Adrenal gland (tissue), 12 donors: ENCODE results near the gene SCN8A. TPM values are rescaled to one million over a fixed set of nuclear protein-coding genes. Genes with fewer than 3 reads are reported as not detected.

Experiments used
- DNase-seq, 7 donors: peaks; one replicate each; pipeline ENCODE4 v3.0.0-alpha.2; 2019 to 2020
- H3K27ac ChIP-seq, 5 donors: fragments of 200-600 bp; sonication (generic) in 4 of 5; 1 replicate in 3 of 5; 2 replicates in 2 of 5; pipeline versions ENCODE4 v1.5.1 to v1.8.0; 2016 to 2020; ENCODE audit warnings: mild to moderate bottlenecking in 1 of 5
- H3K27me3 ChIP-seq: fragments of 200-600 bp; 2 replicates; pipeline ENCODE4 v1.8.0; 2021
- H3K36me3 ChIP-seq, 2 donors: fragments of 200-600 bp; replicated peaks in 1 of 2; 1 replicate in 1 of 2; 2 replicates in 1 of 2; pipeline versions ENCODE4 v1.5.1 to v1.8.0; 2018 to 2022
- H3K4me1 ChIP-seq, 2 donors: fragments of 200-600 bp; replicated peaks in 1 of 2; 1 replicate in 1 of 2; 2 replicates in 1 of 2; pipeline versions ENCODE4 v1.5.1 to v1.8.0; 2018 to 2021
- H3K4me3 ChIP-seq, 4 donors: fragments of 200-600 bp; sonication (generic) in 3 of 4; one replicate each; pipeline ENCODE4 v1.5.1; 2016 to 2018
- H3K9me3 ChIP-seq, 3 donors: fragments of 200-600 bp; sonication (generic) in 1 of 3; replicated peaks in 1 of 3; 1 replicate in 2 of 3; 2 replicates in 1 of 3; pipeline versions ENCODE4 v1.5.1 to v1.8.0; 2016 to 2021
- CTCF ChIP-seq, 6 experiments: fragments of 450-650 bp in 4 of 6; fragments of 200-600 bp in 2 of 6; sonication (generic) in 1 of 6; IDR thresholded peaks; 1 replicate in 5 of 6; 2 replicates in 1 of 6; pipeline versions ENCODE4 v1.5.1 to v1.8.0; 2016 to 2021; ENCODE audit warnings: antibody characterized with exemption in 6 of 6, mild to moderate bottlenecking in 2 of 6, moderate library complexity in 1 of 6
- POLR2A ChIP-seq, 2 donors: fragments of 450-650 bp; IDR thresholded peaks; one replicate each; pipeline ENCODE4 v1.6.1; 2017; ENCODE audit warnings: antibody characterized with exemption in 2 of 2, mild to moderate bottlenecking in 2 of 2, moderate library complexity in 1 of 2
- WGBS, 4 donors: extraction: QIAGEN DNeasy Blood & Tissue Kit in 2 of 4; methylation state at CpG; one replicate each; pipeline versions ENCODE4 v1.1.5 to v1.1.7; 2013 to 2017; 5-methylcytosine and 5-hydroxymethylcytosine counted together
- intact Hi-C, 2 donors: fragments of 100-400 bp; cut with DNase I; formaldehyde crosslinking; loops; one replicate each; pipeline versions ENCODE4 v1.14.1 to v1.15.0; 2022 to 2023
- polyA plus RNA-seq, 3 donors: library from polyadenylated mRNA; stranded (reverse); fragments of 200-250 nt in 2 of 3; fragments of 350-450 nt in 1 of 3; fragmentation: Illumina TruSeq in 1 of 3; extraction: RNeasy Lipid Tissue Mini Kit (QIAGEN cat#74804) in 1 of 3; gene quantifications; one replicate each; pipeline ENCODE4 v1.2.3, GENCODE V29; 2013 to 2014
- total RNA-seq, 9 donors: library from RNA; depleted of rRNA in 4 of 9; stranded (reverse); fragments of >200 nt in 4 of 9; fragments of 120-200 nt in 1 of 9; fragmentation: NEBNext Ultra II Directional in 1 of 9; extraction: Animal tissue kit (Norgen Biotek cat#: 25700) in 1 of 9; gene quantifications; one replicate each; pipeline versions ENCODE4 v1.1.0 to v1.2.4, GENCODE V29; 2013 to 2023
- donor health status: healthy with polysubstance abuse.
- donor health status: Bipolar disorder and iron deficiency.
- donor health status: DM: yes; HTN: yes; CAD: no.
- donor health status: DM: no; HTN: no; CAD: no.
- donor health status: DM: no; HTN: no; CAD: no.
- donor health status: DM: yes; HTN: yes; CAD: no.

SCN8A gene
- total and polyA plus RNA-seq, 12 donors = 0.69 to 7.0 (median 2.0) TPM

GRCh38 chr12:51717326-51717925, 126.4 kb downstream of the SCN8A start:
- no peaks in the 10 kb centered on the region for H3K36me3 ChIP-seq
- WGBS, 4 donors = 90 to 98% (median 95%) methylated on average over 3 of the region's 3 CpGs
- no peak for TF ChIP-seq CTCF (IDR thresholded peaks at IDR 0.05)
- TF ChIP-seq POLR2A (IDR thresholded peaks at IDR 0.05) = no peak
- no peaks in the 10 kb centered on the region for H3K9me3 ChIP-seq
- H3K27me3 ChIP-seq = no peaks in the 10 kb centered on the region
- H3K4me3 ChIP-seq = no peak overlapping the region
- H3K4me1 ChIP-seq = no peaks in the 10 kb centered on the region
- DNase-seq = no peak
- H3K27ac ChIP-seq = no peak overlapping the region
- intact Hi-C loops = no loop called here

DNA sequence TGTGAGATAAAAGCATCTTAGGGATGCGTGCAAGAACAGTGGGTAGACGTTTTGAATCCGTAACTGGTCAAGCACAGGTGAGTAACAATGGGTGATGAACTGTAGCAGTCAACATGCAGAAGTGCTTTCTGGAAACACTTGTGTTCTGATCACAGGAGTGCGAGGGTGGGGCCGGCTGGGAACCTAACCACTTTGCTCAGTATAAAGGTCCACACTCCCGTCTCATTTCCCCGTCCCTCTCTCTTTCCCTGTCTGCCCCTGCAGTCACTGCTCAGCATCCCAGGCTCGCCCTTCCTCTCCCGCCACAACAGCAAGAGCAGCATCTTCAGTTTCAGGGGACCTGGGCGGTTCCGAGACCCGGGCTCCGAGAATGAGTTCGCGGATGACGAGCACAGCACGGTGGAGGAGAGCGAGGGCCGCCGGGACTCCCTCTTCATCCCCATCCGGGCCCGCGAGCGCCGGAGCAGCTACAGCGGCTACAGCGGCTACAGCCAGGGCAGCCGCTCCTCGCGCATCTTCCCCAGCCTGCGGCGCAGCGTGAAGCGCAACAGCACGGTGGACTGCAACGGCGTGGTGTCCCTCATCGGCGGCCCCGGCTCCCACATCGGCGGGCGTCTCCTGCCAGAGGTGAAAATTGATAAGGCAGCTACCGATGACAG, 130.4 kb downstream of the SCN8A start:
- 17 to 26% (median 23%) methylated on average over 28 to 44 of the region's 44 CpGs for WGBS, 4 donors
- no peak for TF ChIP-seq POLR2A (IDR thresholded peaks at IDR 0.05)
- TF ChIP-seq CTCF (IDR thresholded peaks at IDR 0.05) = peak in 2 of 6 experiments; percentile 10 to 12
- H3K9me3 ChIP-seq = no peaks in the 10 kb centered on the region
- intact Hi-C loops = no loop called here
- no peaks in the 10 kb centered on the region for H3K4me1 ChIP-seq
- no peak overlapping the region for H3K4me3 ChIP-seq
- DNase-seq = peak in 6 of 7 donors; percentile 5 to 65 (median 33)
- no peaks in the 10 kb centered on the region for H3K36me3 ChIP-seq
- H3K27me3 ChIP-seq = no peaks in the 10 kb centered on the region
- no peak overlapping the region for H3K27ac ChIP-seq

DNA sequence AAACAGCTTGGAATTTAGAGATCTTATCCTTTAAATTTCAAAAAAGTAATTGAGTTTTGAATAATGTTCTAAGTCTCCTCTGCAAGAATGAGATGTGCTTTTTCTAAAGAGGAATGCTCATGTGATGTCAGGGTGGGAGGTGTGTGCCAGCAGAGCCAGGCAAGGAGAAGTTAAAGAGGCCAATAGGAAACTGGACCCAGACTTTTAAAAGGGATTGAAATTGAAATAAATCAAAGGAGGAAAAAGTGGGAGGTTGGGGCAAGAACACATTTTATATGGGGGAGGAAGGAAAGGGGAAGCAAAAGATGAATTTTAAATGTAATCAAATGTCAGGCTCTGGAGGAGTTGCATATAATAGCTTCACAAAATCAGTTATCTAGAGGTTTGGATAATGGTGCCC, 131.4 kb downstream of the SCN8A start:
- no peak for DNase-seq
- H3K4me3 ChIP-seq = no peak overlapping the region
- no peak overlapping the region for H3K27ac ChIP-seq
- intact Hi-C loops = no loop called here
- no peaks in the 10 kb centered on the region for H3K36me3 ChIP-seq
- H3K4me1 ChIP-seq = no peaks in the 10 kb centered on the region
- no peaks in the 10 kb centered on the region for H3K27me3 ChIP-seq
- H3K9me3 ChIP-seq = no peaks in the 10 kb centered on the region
- TF ChIP-seq POLR2A (IDR thresholded peaks at IDR 0.05) = no peak
- TF ChIP-seq CTCF (IDR thresholded peaks at IDR 0.05) = no peak

- no peaks in the 10 kb centered on the region for H3K9me3 ChIP-seq
- H3K27ac ChIP-seq = no peak overlapping the region
- H3K36me3 ChIP-seq = no peaks in the 10 kb centered on the region
- TF ChIP-seq POLR2A (IDR thresholded peaks at IDR 0.05) (no peak), CTCF (IDR thresholded peaks at IDR 0.05) (no peak)
- no peaks in the 10 kb centered on the region for H3K27me3 ChIP-seq
- H3K4me1 ChIP-seq = no peaks in the 10 kb centered on the region
- no peak overlapping the region for H3K4me3 ChIP-seq
- no peak for DNase-seq
- WGBS, 4 donors = 83 to 100% (median 94%) methylated on average over 1 of the region's 1 CpG
- intact Hi-C loops = no loop called here
These were observed 135.1 kb downstream of the SCN8A start for GRCh38 chr12:51726161-51726560.
